ENCODE results near the gene AMMECR1.

DNA sequence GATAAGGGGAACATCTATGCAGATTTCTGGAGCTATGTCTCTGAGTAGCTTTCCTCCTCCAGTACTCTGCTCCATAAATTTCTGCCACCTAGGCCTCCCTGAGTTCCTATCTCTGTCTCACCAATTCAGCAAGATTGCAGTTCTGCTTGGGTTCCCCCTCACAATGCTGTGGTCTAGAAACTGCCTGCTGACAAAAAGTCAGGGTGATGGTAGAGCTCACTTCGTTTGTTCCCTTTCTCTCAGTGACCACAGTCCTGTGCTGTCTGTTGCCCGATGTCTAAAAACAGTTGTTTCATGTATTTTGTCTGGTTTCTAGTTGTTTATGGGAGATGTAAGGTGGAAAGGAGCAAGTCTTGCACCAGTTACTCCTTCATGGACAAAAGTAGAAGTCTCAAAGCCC is 41.1 kb downstream of the AMMECR1 start:
- TF ChIP-seq POLR2AphosphoS5 (IDR thresholded peaks at IDR 0.05; ENCODE audit: low read depth), result no peak
- TF ChIP-seq EZH2phosphoT487 (IDR thresholded peaks at IDR 0.05; ENCODE audit: unreplicated experiment), result no peak
- TF ChIP-seq, protein P1, sequence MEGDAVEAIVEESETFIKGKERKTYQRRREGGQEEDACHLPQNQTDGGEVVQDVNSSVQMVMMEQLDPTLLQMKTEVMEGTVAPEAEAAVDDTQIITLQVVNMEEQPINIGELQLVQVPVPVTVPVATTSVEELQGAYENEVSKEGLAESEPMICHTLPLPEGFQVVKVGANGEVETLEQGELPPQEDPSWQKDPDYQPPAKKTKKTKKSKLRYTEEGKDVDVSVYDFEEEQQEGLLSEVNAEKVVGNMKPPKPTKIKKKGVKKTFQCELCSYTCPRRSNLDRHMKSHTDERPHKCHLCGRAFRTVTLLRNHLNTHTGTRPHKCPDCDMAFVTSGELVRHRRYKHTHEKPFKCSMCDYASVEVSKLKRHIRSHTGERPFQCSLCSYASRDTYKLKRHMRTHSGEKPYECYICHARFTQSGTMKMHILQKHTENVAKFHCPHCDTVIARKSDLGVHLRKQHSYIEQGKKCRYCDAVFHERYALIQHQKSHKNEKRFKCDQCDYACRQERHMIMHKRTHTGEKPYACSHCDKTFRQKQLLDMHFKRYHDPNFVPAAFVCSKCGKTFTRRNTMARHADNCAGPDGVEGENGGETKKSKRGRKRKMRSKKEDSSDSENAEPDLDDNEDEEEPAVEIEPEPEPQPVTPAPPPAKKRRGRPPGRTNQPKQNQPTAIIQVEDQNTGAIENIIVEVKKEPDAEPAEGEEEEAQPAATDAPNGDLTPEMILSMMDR (conservative IDR thresholded peaks at IDR 0.05; ENCODE audit: low read depth in 2 of 2), result no peak
- no peak for TF ChIP-seq EZH2 (IDR thresholded peaks at IDR 0.05; ENCODE audit: low read depth, unreplicated experiment)
- no peak for TF ChIP-seq STAT1 (IDR thresholded peaks at IDR 0.05; ENCODE audit: unreplicated experiment)
- TF ChIP-seq, protein P2, sequence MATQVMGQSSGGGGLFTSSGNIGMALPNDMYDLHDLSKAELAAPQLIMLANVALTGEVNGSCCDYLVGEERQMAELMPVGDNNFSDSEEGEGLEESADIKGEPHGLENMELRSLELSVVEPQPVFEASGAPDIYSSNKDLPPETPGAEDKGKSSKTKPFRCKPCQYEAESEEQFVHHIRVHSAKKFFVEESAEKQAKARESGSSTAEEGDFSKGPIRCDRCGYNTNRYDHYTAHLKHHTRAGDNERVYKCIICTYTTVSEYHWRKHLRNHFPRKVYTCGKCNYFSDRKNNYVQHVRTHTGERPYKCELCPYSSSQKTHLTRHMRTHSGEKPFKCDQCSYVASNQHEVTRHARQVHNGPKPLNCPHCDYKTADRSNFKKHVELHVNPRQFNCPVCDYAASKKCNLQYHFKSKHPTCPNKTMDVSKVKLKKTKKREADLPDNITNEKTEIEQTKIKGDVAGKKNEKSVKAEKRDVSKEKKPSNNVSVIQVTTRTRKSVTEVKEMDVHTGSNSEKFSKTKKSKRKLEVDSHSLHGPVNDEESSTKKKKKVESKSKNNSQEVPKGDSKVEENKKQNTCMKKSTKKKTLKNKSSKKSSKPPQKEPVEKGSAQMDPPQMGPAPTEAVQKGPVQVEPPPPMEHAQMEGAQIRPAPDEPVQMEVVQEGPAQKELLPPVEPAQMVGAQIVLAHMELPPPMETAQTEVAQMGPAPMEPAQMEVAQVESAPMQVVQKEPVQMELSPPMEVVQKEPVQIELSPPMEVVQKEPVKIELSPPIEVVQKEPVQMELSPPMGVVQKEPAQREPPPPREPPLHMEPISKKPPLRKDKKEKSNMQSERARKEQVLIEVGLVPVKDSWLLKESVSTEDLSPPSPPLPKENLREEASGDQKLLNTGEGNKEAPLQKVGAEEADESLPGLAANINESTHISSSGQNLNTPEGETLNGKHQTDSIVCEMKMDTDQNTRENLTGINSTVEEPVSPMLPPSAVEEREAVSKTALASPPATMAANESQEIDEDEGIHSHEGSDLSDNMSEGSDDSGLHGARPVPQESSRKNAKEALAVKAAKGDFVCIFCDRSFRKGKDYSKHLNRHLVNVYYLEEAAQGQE (IDR thresholded peaks at IDR 0.05; ENCODE audit: unreplicated experiment), result no peak
- TF ChIP-seq JUNB (IDR thresholded peaks at IDR 0.05; ENCODE audit: unreplicated experiment), result no peak
- no peak for TF ChIP-seq CREB1 (CRISPR knock-in tag; IDR thresholded peaks at IDR 0.05; ENCODE audit: low read depth)
- TF ChIP-seq, protein P3, sequence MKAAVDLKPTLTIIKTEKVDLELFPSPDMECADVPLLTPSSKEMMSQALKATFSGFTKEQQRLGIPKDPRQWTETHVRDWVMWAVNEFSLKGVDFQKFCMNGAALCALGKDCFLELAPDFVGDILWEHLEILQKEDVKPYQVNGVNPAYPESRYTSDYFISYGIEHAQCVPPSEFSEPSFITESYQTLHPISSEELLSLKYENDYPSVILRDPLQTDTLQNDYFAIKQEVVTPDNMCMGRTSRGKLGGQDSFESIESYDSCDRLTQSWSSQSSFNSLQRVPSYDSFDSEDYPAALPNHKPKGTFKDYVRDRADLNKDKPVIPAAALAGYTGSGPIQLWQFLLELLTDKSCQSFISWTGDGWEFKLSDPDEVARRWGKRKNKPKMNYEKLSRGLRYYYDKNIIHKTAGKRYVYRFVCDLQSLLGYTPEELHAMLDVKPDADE (IDR thresholded peaks at IDR 0.05), result no peak

Measured in GM23338 (cell line).